PC-3 (cell line): ENCODE results near the gene OSBPL9. TPM values are rescaled to one million over a fixed set of nuclear protein-coding genes. Genes with fewer than 3 reads are reported as not detected.
"Not testable (repeated sequence)": the region's sequence is repeated elsewhere in the genome, so short reads cannot be mapped to it uniquely, and the experiment has no call there.

Source experiments
- ATAC-seq: fragments of 200-7000 bp; cut with Tn5 transposase; 2 replicates; pipeline ENCODE4 v1.9.1; 2020; ENCODE audit warnings: mild to moderate bottlenecking, moderate library complexity
- BruUV-seq: library from RNA; stranded (reverse); fragments of 400-500 nt; replicated peaks from 2 replicates; lab custom pipeline; 2021; lab: Mats Ljungman, UMichigan
- CTCF ChIA-PET: fragments of 300-600 bp; sonication (Branson Sonifier 250); formaldehyde crosslinking; loops from one replicate; lab custom pipeline; 2022; ENCODE audit warnings: antibody characterized with exemption; lab: Charles Lee
- POLR2A ChIA-PET: fragments of 300-600 bp; sonication (Branson Sonifier 250); formaldehyde crosslinking; loops from one replicate; lab custom pipeline; 2022; ENCODE audit warnings: antibody characterized with exemption; ENCODE audit not compliant: unreplicated experiment; lab: Charles Lee
- DNase-seq: peaks from one replicate; pipeline ENCODE4 v3.0.0-alpha.2; 2015
- H2AFZ ChIP-seq: fragments of 300-600 bp; sonication (generic); 2 replicates; pipeline ENCODE4 v1.6.0; 2016; ENCODE audit warnings: antibody characterized with exemption, low read length
- H3F3A ChIP-seq: fragments of 300-600 bp; sonication (generic); one replicate; pipeline ENCODE4 v1.6.0; 2017; ENCODE audit warnings: antibody characterized with exemption, low read length, control low read depth, mild to moderate bottlenecking; ENCODE audit not compliant: unreplicated experiment
- H3K27ac ChIP-seq: fragments of 300-600 bp; sonication (generic); 2 replicates; pipeline ENCODE4 v1.5.1; 2016; ENCODE audit warnings: mild to moderate bottlenecking, low read length
- H3K27me3 ChIP-seq: fragments of 300-600 bp; sonication (generic); 2 replicates; pipeline ENCODE4 v1.6.1; 2016; ENCODE audit warnings: low read length, mixed read lengths
- H3K36me3 ChIP-seq: fragments of 300-600 bp; sonication (generic); 2 replicates; pipeline ENCODE4 v1.6.1; 2016; ENCODE audit warnings: low read depth, mixed run types, low read length, mixed read lengths
- H3K4me1 ChIP-seq: fragments of 300-600 bp; sonication (generic); 2 replicates; pipeline ENCODE4 v1.5.1; 2016; ENCODE audit warnings: low read length; ENCODE audit not compliant: insufficient read depth
- H3K4me2 ChIP-seq: fragments of 300-600 bp; sonication (generic); 2 replicates; pipeline ENCODE4 v1.6.0; 2016; ENCODE audit warnings: low read length
- H3K4me3 ChIP-seq: fragments of 300-600 bp; sonication (generic); 2 replicates; pipeline ENCODE4 v1.5.1; 2016; ENCODE audit warnings: mild to moderate bottlenecking, low read length, mixed read lengths
- H3K79me2 ChIP-seq: fragments of 300-600 bp; sonication (generic); 2 replicates; pipeline ENCODE4 v1.6.1; 2017; ENCODE audit warnings: low read length, mixed read lengths
- H3K9ac ChIP-seq: fragments of 300-600 bp; sonication (generic); 2 replicates; pipeline ENCODE4 v1.6.0; 2016; ENCODE audit warnings: mild to moderate bottlenecking, low read length
- H3K9me2 ChIP-seq: fragments of 300-600 bp; sonication (generic); replicated peaks from 2 replicates; pipeline ENCODE4 v1.6.1; 2016; ENCODE audit warnings: mixed run types, low read length, mixed read lengths
- H3K9me3 ChIP-seq: fragments of 300-600 bp; sonication (generic); 2 replicates; pipeline ENCODE4 v1.6.1; 2016; ENCODE audit warnings: low read length, mixed read lengths
- H4K20me1 ChIP-seq: fragments of 300-600 bp; sonication (generic); 2 replicates; pipeline ENCODE4 v1.6.1; 2016; ENCODE audit warnings: low read length, mixed read lengths
- EZH2 ChIP-seq: fragments of 300-600 bp; sonication (generic); IDR thresholded peaks from one replicate; pipeline ENCODE4 v1.6.1; 2017; ENCODE audit warnings: antibody characterized with exemption, mild to moderate bottlenecking, low read length; ENCODE audit not compliant: unreplicated experiment
- EZH2phosphoT487 ChIP-seq: fragments of 300-600 bp; sonication (generic); IDR thresholded peaks from 2 replicates; pipeline ENCODE4 v1.6.1; 2018; ENCODE audit warnings: mild to moderate bottlenecking, antibody characterized with exemption, low read length, borderline replicate concordance
- intact Hi-C: fragments of 100-400 bp; cut with micrococcal nuclease; formaldehyde crosslinking; loops from 2 replicates; pipeline ENCODE4 v1.9.0; 2023
- total RNA-seq: library from RNA; depleted of rRNA; stranded (reverse); fragments of >200 nt; gene quantifications from 2 replicates; pipeline ENCODE4 v1.2.3, GENCODE V29; 2014
- TF ChIP-seq, protein P1 (sequence below): fragments of 300-600 bp; sonication (generic); conservative IDR thresholded peaks from 2 replicates; pipeline ENCODE4 v1.5.1; 2017; ENCODE audit warnings: antibody characterized with exemption, low read depth, mild to moderate bottlenecking, low read length

OSBPL9 gene
- total RNA-seq, 1 experiment from 2014 or later, result 74.7 TPM

DNA sequence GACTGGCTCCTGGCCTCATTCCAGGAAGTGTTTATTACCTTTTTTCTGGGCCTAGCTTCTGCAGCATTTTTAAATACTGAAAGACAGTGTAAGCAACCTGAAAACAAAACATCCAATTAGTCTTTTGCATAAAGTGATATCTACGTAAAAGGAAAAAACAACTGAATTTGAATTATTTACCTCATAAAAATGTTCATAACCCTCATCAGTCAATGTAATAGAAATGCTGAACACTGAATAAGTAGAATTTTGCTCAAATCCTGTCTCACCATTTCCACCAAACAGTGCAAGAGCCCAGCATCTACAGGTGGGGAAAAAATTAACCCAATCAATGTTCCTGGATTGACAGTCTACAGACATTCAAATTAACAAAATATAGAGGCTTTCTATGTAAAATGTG, 197.6 kb downstream of the OSBPL9 start:
- Histone ChIP-seq H3K27me3 (no peaks in the 10 kb centered on the region), H3K9ac (no peak overlapping the region), H3K36me3 (peaks cover 48% of the 10 kb centered on the region), H3K4me2 (no peak overlapping the region), H4K20me1 (no peaks in the 10 kb centered on the region), H3K4me3 (no peak overlapping the region), H3K79me2 (no peaks in the 10 kb centered on the region), H2AFZ (no peak overlapping the region), H3F3A (no peaks in the 10 kb centered on the region), H3K27ac (no peak overlapping the region), H3K9me3 (no peaks in the 10 kb centered on the region), H3K4me1 (no peaks in the 10 kb centered on the region), H3K9me2 (no peaks in the 10 kb centered on the region)
- DNase-seq (no peak), ATAC-seq (no peak)
- CTCF ChIA-PET, result no interaction called here
- TF ChIP-seq EZH2phosphoT487 (no peak), EZH2 (no peak)
- TF ChIP-seq, protein P1, sequence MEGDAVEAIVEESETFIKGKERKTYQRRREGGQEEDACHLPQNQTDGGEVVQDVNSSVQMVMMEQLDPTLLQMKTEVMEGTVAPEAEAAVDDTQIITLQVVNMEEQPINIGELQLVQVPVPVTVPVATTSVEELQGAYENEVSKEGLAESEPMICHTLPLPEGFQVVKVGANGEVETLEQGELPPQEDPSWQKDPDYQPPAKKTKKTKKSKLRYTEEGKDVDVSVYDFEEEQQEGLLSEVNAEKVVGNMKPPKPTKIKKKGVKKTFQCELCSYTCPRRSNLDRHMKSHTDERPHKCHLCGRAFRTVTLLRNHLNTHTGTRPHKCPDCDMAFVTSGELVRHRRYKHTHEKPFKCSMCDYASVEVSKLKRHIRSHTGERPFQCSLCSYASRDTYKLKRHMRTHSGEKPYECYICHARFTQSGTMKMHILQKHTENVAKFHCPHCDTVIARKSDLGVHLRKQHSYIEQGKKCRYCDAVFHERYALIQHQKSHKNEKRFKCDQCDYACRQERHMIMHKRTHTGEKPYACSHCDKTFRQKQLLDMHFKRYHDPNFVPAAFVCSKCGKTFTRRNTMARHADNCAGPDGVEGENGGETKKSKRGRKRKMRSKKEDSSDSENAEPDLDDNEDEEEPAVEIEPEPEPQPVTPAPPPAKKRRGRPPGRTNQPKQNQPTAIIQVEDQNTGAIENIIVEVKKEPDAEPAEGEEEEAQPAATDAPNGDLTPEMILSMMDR, result no peak
- intact Hi-C loops, result loop anchor here (10.0 kb wide), 1 partner anchor 190 kb away; no protein-coding TSS in a partner anchor
- no TSS peak for BruUV-seq
- POLR2A ChIA-PET, result no interaction called here

DNA sequence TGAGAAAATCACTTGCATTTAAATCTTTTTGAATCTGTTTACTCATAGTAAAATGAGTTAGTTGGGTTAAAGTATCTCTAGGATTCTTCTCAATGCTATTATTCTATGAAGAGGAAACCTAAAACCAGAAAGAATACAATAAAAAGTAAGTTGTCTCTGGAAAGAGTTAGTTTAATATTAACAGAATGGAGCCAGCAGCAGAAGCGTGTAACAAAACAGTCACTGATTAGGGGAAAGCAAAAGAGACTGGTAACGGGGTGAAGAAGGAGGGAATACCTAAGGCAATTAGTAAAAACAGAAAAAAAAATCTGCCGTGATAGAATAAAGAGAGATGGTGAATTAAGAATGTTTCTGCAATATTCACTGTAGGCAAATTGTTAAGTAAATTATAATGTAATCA, 201.6 kb downstream of the OSBPL9 start:
- H3K9me2 ChIP-seq, result no peaks in the 10 kb centered on the region
- BruUV-seq, result no TSS peak
- no peaks in the 10 kb centered on the region for H4K20me1 ChIP-seq
- ATAC-seq, result no peak
- TF ChIP-seq, protein P1, result no peak
- no peak for TF ChIP-seq EZH2phosphoT487
- no peak for TF ChIP-seq EZH2
- H3K79me2 ChIP-seq, result no peaks in the 10 kb centered on the region
- no peaks in the 10 kb centered on the region for H3K4me1 ChIP-seq
- intact Hi-C loops, result loop anchor here (10.0 kb wide), 1 partner anchor 186 kb away; no protein-coding TSS in a partner anchor
- H3K27me3 ChIP-seq, result no peaks in the 10 kb centered on the region
- POLR2A ChIA-PET, result no interaction called here
- no peak overlapping the region for H3K4me2 ChIP-seq
- no peaks in the 10 kb centered on the region for H3F3A ChIP-seq
- CTCF ChIA-PET, result no interaction called here
- no peak overlapping the region for H3K4me3 ChIP-seq
- H3K9ac ChIP-seq, result no peak overlapping the region
- peaks cover 54% of the 10 kb centered on the region for H3K36me3 ChIP-seq
- H3K27ac ChIP-seq, result no peak overlapping the region
- H2AFZ ChIP-seq, result no peak overlapping the region
- no peaks in the 10 kb centered on the region for H3K9me3 ChIP-seq
- no peak for DNase-seq

DNA sequence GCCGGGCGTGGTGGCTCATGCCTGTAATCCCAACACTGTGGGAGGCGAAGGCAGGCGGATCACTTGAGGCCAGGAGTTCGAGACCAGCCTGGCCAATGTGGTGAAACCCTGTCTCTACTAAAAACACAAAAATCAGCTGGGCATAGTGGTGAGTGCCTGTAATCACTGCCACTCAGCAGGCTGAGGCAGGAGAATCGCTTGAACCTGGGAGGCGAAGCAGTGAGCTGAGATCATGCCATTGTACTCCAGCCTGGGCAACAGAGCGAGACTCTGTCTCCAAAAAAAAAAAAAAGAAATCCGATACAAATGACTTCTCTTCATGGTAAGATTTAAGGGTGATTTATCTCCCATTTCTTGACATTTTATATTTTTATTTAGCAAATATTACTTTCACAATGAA, 202.1 kb downstream of the OSBPL9 start:
- H3K79me2 ChIP-seq, ATAC-seq, H3K9ac ChIP-seq, H3K4me2 ChIP-seq, H3F3A ChIP-seq, H2AFZ ChIP-seq, H4K20me1 ChIP-seq, H3K4me1 ChIP-seq, H3K9me3 ChIP-seq, POLR2A ChIA-PET, DNase-seq, BruUV-seq, H3K4me3 ChIP-seq, H3K27me3 ChIP-seq, H3K27ac ChIP-seq, H3K9me2 ChIP-seq, CTCF ChIA-PET: not testable (repeated sequence)
- intact Hi-C loops, result loop anchor here (10.0 kb wide), 1 partner anchor 186 kb away; no protein-coding TSS in a partner anchor
- peaks cover 52% of the 10 kb centered on the region for H3K36me3 ChIP-seq
